NCI-H2081 treated with DMSO at 0.1 percent for 48 hours (cell line): ENCODE data around the gene CRABP2.

Experiments
- DNase-seq: peaks from one replicate; lab custom pipeline; 2025; lab: John Stamatoyannopoulos, UW

CRABP2 gene

GRCh38 chr1:156654700-156655099 lies 50.7 kb downstream of the CRABP2 start:
- DNase-seq: no peak

- DNase-seq: no peak
Observed at GRCh38 chr1:156652992-156653355, 52.4 kb downstream of the CRABP2 start.

- DNase-seq: no peak
Observed at GRCh38 chr1:156652131-156652991, 53.0 kb downstream of the CRABP2 start.
